Stomach (tissue), 9 donors: ENCODE measurements around the gene FRMPD1. TPM values are rescaled to one million over a fixed set of nuclear protein-coding genes. Genes with fewer than 3 reads are reported as not detected.

Experiments
- DNase-seq, 2 donors: peaks; one replicate each; pipeline versions ENCODE4 v3.0.0 to v3.0.0-alpha.2; 2013 to 2019
- H3K27ac ChIP-seq, 5 donors: fragments of 200-600 bp in 4 of 5; sonication (generic) in 4 of 5; one replicate each; pipeline ENCODE4 v1.5.1; 2013 to 2019; ENCODE audit warnings: mild to moderate bottlenecking in 1 of 5, moderate library complexity in 1 of 5
- H3K27me3 ChIP-seq, 3 donors: fragments of 200-600 bp; sonication (generic); one replicate each; pipeline ENCODE4 v1.5.1; 2017 to 2019; ENCODE audit warnings: mixed run types in 1 of 3
- H3K36me3 ChIP-seq, 4 donors: fragments of 200-600 bp; sonication (generic); 1 replicate in 3 of 4; 2 replicates in 1 of 4; pipeline ENCODE4 v1.5.1; 2016 to 2019
- H3K4me1 ChIP-seq, 4 donors: fragments of 200-600 bp; sonication (generic); one replicate each; pipeline ENCODE4 v1.5.1; 2016 to 2019
- H3K4me3 ChIP-seq, 4 donors: fragments of 200-600 bp; sonication (generic) in 3 of 4; one replicate each; pipeline ENCODE4 v1.5.1; 2016 to 2019; ENCODE audit warnings: mild to moderate bottlenecking in 1 of 4
- H3K9me3 ChIP-seq, 4 donors: fragments of 200-600 bp; sonication (generic); one replicate each; pipeline ENCODE4 v1.5.1; 2016 to 2019
- CTCF ChIP-seq, 7 experiments: fragments of 450-650 bp in 4 of 7; fragments of 200-600 bp in 3 of 7; sonication (generic) in 3 of 7; IDR thresholded peaks; one replicate each; pipeline ENCODE4 v1.5.1; 2016 to 2019; ENCODE audit warnings: antibody characterized with exemption in 7 of 7, control low read depth in 2 of 7, mild to moderate bottlenecking in 1 of 7
- EP300 ChIP-seq: sonication (generic); formaldehyde crosslinking; IDR thresholded peaks from one replicate; pipeline ENCODE4 v1.6.1; 2017; ENCODE audit warnings: antibody characterized with exemption
- POLR2A ChIP-seq, 4 donors: fragments of 450-650 bp; IDR thresholded peaks; one replicate each; pipeline ENCODE4 v1.6.1; 2016; ENCODE audit warnings: antibody characterized with exemption in 4 of 4, control low read depth in 2 of 4, mild to moderate bottlenecking in 1 of 4, moderate library complexity in 1 of 4
- POLR2AphosphoS5 ChIP-seq, 3 donors: sonication (generic); formaldehyde crosslinking; IDR thresholded peaks; one replicate each; pipeline ENCODE4 v1.6.1; 2016; ENCODE audit warnings: antibody characterized with exemption in 3 of 3
- WGBS, 5 donors: extraction: QIAGEN DNeasy Blood & Tissue Kit in 3 of 5; methylation state at CpG; one replicate each; pipeline versions ENCODE4 v1.1.5 to v1.1.7; 2013 to 2018; 5-methylcytosine and 5-hydroxymethylcytosine counted together
- intact Hi-C: fragments of 100-400 bp; cut with DNase I; formaldehyde crosslinking; loops from one replicate; pipeline ENCODE4 v1.15.1; 2023; ENCODE audit warnings: low total_unique reads
- polyA plus RNA-seq, 3 donors: library from polyadenylated mRNA; stranded (reverse); fragments of 200-250 nt; gene quantifications; one replicate each; pipeline ENCODE4 v1.2.3, GENCODE V29; 2013
- total RNA-seq, 5 donors: library from RNA; depleted of rRNA; stranded (reverse); fragments of >200 nt; gene quantifications; one replicate each; pipeline versions ENCODE4 v1.1.0 to v1.2.3, GENCODE V29; 2014 to 2016
- donor health status: healthy with polysubstance abuse.
- donor health status: Bipolar disorder and iron deficiency.
- donor health status: healthy.

The FRMPD1 gene
- total and polyA plus RNA-seq, 8 donors, result under 0.01 to 0.18 (median 0.10) TPM; not detected in 4

GRCh38 chr9:37769306-37769705 is 118.6 kb downstream of the FRMPD1 start:
- Histone ChIP-seq H3K36me3 (peaks cover 11 to 74% (median 64%) of the 10 kb centered on the region in 4 donors), H3K27me3 (no peaks in the 10 kb centered on the region), H3K4me3 (no peak overlapping the region), H3K27ac (no peak overlapping the region), H3K4me1 (no peaks in the 10 kb centered on the region), H3K9me3 (no peaks in the 10 kb centered on the region)
- 90 to 96% (median 91%) methylated on average over 5 of the region's 5 CpGs for WGBS, 5 donors
- TF ChIP-seq POLR2A (IDR thresholded peaks at IDR 0.05) (no peak), CTCF (IDR thresholded peaks at IDR 0.05) (no peak), EP300 (no peak), POLR2AphosphoS5 (IDR thresholded peaks at IDR 0.05) (no peak)
- DNase-seq, result no peak
- intact Hi-C loops, result no loop called here

- 94 to 98% (median 96%) methylated on average over 3 of the region's 3 CpGs for WGBS, 5 donors
- H3K36me3 ChIP-seq, result peaks cover 11 to 74% (median 64%) of the 10 kb centered on the region in 4 donors
- no peak for TF ChIP-seq POLR2AphosphoS5 (IDR thresholded peaks at IDR 0.05)
- TF ChIP-seq CTCF (IDR thresholded peaks at IDR 0.05), result no peak
- TF ChIP-seq EP300, result no peak
- no peak for TF ChIP-seq POLR2A (IDR thresholded peaks at IDR 0.05)
- H3K4me1 ChIP-seq, result no peaks in the 10 kb centered on the region
- H3K27me3 ChIP-seq, result no peaks in the 10 kb centered on the region
- DNase-seq, result no peak
- no peaks in the 10 kb centered on the region for H3K9me3 ChIP-seq
- intact Hi-C loops, result no loop called here
- no peak overlapping the region for H3K27ac ChIP-seq
- no peak overlapping the region for H3K4me3 ChIP-seq
Observed at GRCh38 chr9:37769995-37770394, 119.2 kb downstream of the FRMPD1 start.

GRCh38 chr9:37775216-37775919 is 124.6 kb downstream of the FRMPD1 start:
- H3K27me3 ChIP-seq, result no peaks in the 10 kb centered on the region
- H3K9me3 ChIP-seq, result no peaks in the 10 kb centered on the region
- no peaks in the 10 kb centered on the region for H3K4me1 ChIP-seq
- H3K27ac ChIP-seq, result no peak overlapping the region
- intact Hi-C loops, result no loop called here
- no peak for TF ChIP-seq POLR2A (IDR thresholded peaks at IDR 0.05)
- TF ChIP-seq CTCF (IDR thresholded peaks at IDR 0.05), result no peak
- no peak for TF ChIP-seq EP300
- no peak for TF ChIP-seq POLR2AphosphoS5 (IDR thresholded peaks at IDR 0.05)
- H3K4me3 ChIP-seq, result no peak overlapping the region
- no peak for DNase-seq
- peaks cover 36 to 99% (median 97%) of the 10 kb centered on the region in 4 donors for H3K36me3 ChIP-seq
- 91 to 100% (median 100%) methylated on average over 1 of the region's 1 CpG for WGBS, 5 donors

GRCh38 chr9:37776328-37776727 is 125.6 kb downstream of the FRMPD1 start:
- intact Hi-C loops, result no loop called here
- Histone ChIP-seq H3K9me3 (no peaks in the 10 kb centered on the region), H3K4me1 (no peaks in the 10 kb centered on the region), H3K27ac (no peak overlapping the region), H3K4me3 (no peak overlapping the region), H3K36me3 (peaks cover 40 to 99% (median 98%) of the 10 kb centered on the region in 4 donors), H3K27me3 (no peaks in the 10 kb centered on the region)
- TF ChIP-seq POLR2AphosphoS5 (IDR thresholded peaks at IDR 0.05) (no peak), CTCF (IDR thresholded peaks at IDR 0.05) (no peak), POLR2A (IDR thresholded peaks at IDR 0.05) (no peak), EP300 (no peak)
- DNase-seq, result no peak
- 87 to 91% (median 90%) methylated on average over 5 of the region's 5 CpGs for WGBS, 5 donors
